Nucleus accumbens (tissue), 56 donors: ENCODE data around the gene CCDC148.
"Not testable (repeated sequence)": the region's sequence is repeated elsewhere in the genome, so short reads cannot be mapped to it uniquely, and the experiment has no call there.

Experiments
- DNase-seq, 56 donors: peaks; one replicate each; lab custom pipeline; 2025; lab: John Stamatoyannopoulos, UW

Gene CCDC148

GRCh38 chr2:158443606-158444005 lies 12.9 kb downstream of the CCDC148 start:
- no peak for DNase-seq

GRCh38 chr2:158439062-158439461 lies 17.5 kb downstream of the CCDC148 start:
- DNase-seq, result not testable (repeated sequence)

- DNase-seq, result not testable (repeated sequence)
Measured at GRCh38 chr2:158433716-158434115, 22.8 kb downstream of the CCDC148 start.

GRCh38 chr2:158432117-158432516 lies 24.4 kb downstream of the CCDC148 start:
- DNase-seq, result no peak

GRCh38 chr2:158414538-158414937 lies 42.0 kb downstream of the CCDC148 start:
- no peak for DNase-seq

- no peak for DNase-seq
Measured at GRCh38 chr2:158413581-158413980, 43.0 kb downstream of the CCDC148 start.

- DNase-seq, result no peak
Measured at GRCh38 chr2:158412206-158412605, 44.3 kb downstream of the CCDC148 start.

GRCh38 chr2:158411748-158412147 lies 44.8 kb downstream of the CCDC148 start:
- no peak for DNase-seq

GRCh38 chr2:158410132-158410531 lies 46.4 kb downstream of the CCDC148 start:
- no peak for DNase-seq

GRCh38 chr2:158407031-158407430 lies 49.5 kb downstream of the CCDC148 start:
- DNase-seq, result no peak

- DNase-seq, result no peak
Measured at GRCh38 chr2:158405341-158405740, 51.2 kb downstream of the CCDC148 start.

- no peak for DNase-seq
Measured at GRCh38 chr2:158403237-158403636, 53.3 kb downstream of the CCDC148 start.

GRCh38 chr2:158402665-158403064 lies 53.9 kb downstream of the CCDC148 start:
- DNase-seq, result no peak

GRCh38 chr2:158395166-158395565 lies 61.4 kb downstream of the CCDC148 start:
- DNase-seq, result no peak

- no peak for DNase-seq
Measured at GRCh38 chr2:158394453-158394852, 62.1 kb downstream of the CCDC148 start.

GRCh38 chr2:158393886-158394285 lies 62.7 kb downstream of the CCDC148 start:
- DNase-seq, result no peak

- no peak for DNase-seq
Measured at GRCh38 chr2:158392687-158393086, 63.9 kb downstream of the CCDC148 start.

- DNase-seq, result no peak
Measured at GRCh38 chr2:158391876-158392275, 64.7 kb downstream of the CCDC148 start.

- no peak for DNase-seq
Measured at GRCh38 chr2:158391361-158391760, 65.2 kb downstream of the CCDC148 start.

- no peak for DNase-seq
Measured at GRCh38 chr2:158388159-158388558, 68.4 kb downstream of the CCDC148 start.

- no peak for DNase-seq
Measured at GRCh38 chr2:158385646-158386045, 70.9 kb downstream of the CCDC148 start.

- DNase-seq, result no peak
Measured at GRCh38 chr2:158381978-158382377, 74.6 kb downstream of the CCDC148 start.

- no peak for DNase-seq
Measured at GRCh38 chr2:158381205-158381604, 75.3 kb downstream of the CCDC148 start.
